Right lung (tissue), 10 donors: ENCODE data around the gene ASIC3. TPM values are rescaled to one million over a fixed set of nuclear protein-coding genes. Genes with fewer than 3 reads are reported as not detected.
"Not testable (repeated sequence)": the region's sequence is repeated elsewhere in the genome, so short reads cannot be mapped to it uniquely, and the experiment has no call there.

Experiments used
- DNase-seq, 2 donors: peaks; one replicate each; pipeline ENCODE4 v3.0.0-alpha.2; 2013
- long read RNA-seq, 8 donors: transcript quantifications; one replicate each; lab custom pipeline, GENCODE V29; 2026
- polyA plus RNA-seq, 5 donors: library from polyadenylated mRNA; unstranded; fragments of 120-200 nt; gene quantifications; one replicate each; pipeline versions ENCODE4 v1.2.1 to v1.2.3, GENCODE V29; 2013; ENCODE audit warnings: inconsistent platforms in 1 of 5, low replicate concordance in 1 of 5; ENCODE audit not compliant: insufficient read length in 5 of 5, insufficient read depth in 1 of 5

ASIC3 gene
- polyA plus RNA-seq: 1 to 10 TPM; 2.2 to 7.0 (median 4.5) TPM
- long read RNA-seq, donor 1: 0 reads
- long read RNA-seq, donor 2: 0 reads
- long read RNA-seq, donor 3: 0 reads
- long read RNA-seq, donor 4: 0 reads
- long read RNA-seq, donor 5: 0 reads
- long read RNA-seq, donor 6: 0 reads
- long read RNA-seq, donor 7, partial matches to known transcripts: 0 of 1 reads
- long read RNA-seq, donor 7, other reads (novel, unspliced or antisense): 0 of 1 reads
- long read RNA-seq, donor 8: 0 reads

DNA sequence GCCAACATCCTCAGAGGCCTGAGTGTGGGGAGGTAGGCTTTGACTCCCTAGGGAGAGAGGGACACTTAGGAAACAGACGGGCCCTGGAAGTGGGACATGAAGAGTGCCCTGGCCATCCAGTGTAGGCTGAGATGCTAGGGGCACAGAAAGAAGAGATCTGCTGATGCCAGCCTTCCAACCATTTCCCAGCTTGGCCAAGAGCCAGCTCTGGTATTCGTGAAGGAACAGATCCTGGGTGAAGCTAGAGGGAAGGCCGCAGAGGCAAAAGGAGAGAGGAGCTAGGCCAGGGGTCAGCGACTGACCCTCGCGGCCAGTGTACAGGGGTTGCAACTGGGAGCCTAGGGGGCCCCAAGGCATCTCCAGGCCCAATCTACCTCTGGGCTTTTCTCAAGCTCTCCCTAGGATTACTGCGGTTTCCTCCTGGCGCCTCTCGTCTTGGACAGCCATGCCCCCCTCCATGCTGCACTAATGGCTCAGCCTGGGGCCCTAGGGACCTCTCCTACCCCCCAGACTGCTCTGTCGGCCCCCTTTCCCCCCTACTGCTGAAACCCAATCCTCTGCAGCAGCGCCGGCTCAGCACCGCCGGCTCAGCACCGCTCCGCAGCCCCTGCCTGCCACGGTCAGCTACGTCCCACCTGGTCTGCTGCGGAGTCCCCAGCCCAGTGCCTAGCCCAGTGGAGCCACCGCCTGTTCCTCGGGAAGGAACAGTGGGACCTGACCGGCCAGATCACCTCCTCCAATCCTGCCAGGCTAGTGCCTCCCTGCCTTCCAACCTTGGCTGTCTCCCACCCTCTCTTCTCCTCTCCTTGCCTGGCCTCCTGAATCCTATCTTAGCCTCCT, at the start of gene ASIC3:
Gene ASIC3 (plus strand): TSS at position 556 of the 840 bp plus-strand sequence. CDS start 355 bp downstream, outside the sequence.
- DNase-seq: no peak

DNA sequence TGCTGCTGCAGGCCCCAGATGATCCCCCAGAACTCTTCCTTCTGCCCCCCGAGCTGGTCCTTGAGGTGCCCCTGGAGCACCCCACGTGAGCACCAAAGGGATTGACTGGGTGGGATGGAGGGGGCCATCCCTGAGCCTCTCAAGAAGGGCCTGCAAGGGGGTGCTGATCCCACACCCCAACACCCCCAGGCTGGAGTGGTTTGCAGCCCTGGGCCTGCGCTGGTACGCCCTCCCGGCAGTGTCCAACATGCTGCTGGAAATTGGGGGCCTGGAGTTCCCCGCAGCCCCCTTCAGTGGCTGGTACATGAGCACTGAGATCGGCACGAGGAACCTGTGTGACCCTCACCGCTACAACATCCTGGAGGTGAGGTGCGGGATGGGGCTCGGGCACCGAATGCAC, 49.3 kb upstream of the ASIC3 start:
- no peak for DNase-seq

DNA sequence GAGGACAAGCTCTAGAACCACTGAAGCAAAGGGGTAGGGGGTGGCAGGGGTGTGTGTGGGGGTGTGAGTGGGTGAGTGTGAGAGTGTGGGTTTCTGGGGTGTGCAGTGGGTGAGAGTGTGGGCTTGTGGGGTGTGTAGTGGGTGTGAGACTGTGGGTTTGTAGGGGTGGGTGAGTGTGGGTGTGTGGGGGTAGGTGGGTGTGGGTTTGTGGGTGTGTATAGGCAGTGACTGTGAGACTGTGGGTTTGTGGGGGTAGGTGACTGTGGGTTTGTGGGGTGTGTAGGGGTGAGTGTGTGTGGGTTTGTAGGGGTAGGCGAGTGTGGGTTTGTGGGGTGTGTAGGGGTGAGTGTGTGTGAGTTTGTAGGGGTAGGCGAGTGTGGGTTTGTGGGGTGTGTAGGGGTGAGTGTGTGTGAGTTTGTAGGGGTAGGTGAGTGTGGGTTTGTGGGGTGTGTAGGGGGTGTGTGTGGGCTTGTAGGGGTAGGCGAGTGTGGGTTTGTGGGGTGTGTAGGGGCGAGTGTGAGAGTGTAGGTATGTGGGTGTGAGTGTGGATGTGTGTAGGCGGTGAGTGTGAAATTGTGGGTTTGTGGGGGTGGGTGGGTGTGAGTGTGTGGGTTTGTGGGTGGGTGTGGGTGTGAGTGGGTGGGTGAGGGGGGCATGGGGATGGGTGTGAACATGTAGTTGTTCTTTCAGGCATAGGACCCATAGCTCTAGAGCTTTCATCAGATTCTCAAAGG, 48.7 kb upstream of the ASIC3 start:
- no peak for DNase-seq

DNA sequence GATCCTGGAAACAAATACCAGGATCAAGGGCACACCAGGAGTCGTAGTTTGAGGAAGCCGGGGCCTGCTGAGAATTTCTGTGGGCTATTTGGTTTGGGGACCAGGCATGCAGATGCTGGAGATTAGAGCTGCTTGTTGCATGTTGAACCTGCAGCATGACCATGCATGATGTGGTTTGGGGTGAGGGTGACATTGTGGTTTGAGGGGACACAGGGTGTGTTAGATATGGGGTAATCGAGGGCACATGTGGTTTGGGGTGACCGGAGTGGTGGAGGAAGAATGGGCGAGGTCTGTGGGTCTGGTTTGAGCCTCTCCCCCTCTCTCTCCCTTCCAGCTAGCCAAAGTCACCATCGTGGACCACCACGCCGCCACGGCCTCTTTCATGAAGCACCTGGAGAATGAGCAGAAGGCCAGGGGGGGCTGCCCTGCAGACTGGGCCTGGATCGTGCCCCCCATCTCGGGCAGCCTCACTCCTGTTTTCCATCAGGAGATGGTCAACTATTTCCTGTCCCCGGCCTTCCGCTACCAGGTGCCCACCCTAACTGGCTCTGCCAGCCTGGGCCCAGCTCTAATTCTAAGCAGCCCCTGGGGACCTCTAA, 47.3 kb upstream of the ASIC3 start:
- no peak for DNase-seq

DNA sequence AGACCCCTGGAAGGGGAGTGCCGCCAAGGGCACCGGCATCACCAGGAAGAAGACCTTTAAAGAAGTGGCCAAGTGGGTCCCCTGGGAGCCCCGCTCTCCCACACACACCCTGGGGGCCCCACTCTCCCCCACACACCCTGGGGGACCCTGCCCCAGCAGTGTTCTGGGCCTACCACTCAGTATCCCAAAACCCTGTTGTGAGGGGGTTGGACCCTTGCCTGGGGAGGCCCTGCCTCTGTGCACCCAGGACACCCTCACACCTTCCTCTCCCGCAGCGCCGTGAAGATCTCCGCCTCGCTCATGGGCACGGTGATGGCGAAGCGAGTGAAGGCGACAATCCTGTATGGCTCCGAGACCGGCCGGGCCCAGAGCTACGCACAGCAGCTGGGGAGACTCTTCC, 46.8 kb upstream of the ASIC3 start:
- DNase-seq: no peak

DNA sequence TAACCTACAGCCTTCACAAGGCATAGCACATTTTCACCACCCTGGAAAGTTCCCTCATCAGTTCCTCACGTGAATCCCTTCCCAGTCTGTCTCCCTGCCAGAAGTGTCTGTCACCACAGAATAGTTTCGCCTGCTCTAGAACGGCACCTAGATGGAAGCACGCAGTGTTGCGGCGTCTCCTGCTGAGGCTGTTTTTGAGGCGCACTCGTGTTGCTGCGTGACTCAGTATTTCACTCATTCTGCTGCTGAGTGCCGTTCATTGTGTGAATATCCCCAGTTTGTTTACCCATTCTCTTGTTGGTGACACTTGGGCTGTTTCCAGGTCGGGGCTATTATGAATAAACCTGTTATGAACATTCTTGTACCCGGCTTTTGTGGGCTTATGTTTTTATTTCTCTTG, 44.8 kb upstream of the ASIC3 start:
- no peak for DNase-seq

DNA sequence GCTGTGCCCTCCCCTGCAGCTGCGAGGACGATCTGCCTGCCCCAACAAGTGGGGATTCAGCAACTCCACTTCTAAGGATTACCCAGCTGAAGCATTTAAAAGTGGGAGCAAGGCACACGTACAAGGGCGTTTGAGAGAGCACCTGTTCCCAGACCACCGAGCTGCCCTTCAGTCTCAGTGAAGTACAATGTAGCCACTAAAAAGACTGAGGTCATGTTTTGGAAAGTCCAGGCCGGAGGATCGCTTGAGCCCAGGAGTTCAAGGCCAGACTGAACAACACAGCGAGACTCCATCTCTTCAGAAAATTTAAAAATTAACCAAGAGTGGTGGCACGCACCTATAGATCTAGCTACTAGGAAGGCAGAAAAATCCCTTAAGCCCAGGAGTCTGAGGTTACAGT, 42.8 kb upstream of the ASIC3 start:
- DNase-seq: no peak

DNA sequence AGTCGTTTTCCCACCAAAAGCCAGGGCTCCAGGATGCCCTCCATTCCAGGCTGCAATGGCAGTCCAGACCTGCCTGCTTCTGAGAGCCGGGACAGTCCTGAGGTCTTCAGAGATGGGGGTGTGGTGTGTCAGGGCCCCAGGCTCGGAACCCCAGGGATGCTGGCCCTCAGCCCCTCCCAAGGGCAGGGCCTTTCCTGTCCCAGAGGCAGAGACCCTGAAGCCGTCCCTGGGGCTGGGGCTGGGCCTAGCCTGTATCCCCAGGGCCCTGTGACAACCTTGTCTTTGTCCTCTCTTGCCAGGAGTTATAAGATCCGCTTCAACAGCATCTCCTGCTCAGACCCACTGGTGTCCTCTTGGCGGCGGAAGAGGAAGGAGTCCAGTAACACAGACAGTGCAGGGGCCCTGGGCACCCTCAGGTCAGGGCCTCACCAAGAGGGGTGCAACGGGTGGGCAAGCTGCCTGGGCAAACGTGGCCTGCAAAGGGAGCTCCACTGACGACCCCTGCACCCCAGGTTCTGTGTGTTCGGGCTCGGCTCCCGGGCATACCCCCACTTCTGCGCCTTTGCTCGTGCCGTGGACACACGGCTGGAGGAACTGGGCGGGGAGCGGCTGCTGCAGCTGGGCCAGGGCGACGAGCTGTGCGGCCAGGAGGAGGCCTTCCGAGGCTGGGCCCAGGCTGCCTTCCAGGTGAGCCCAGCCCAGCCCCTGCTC, 41.6 kb upstream of the ASIC3 start:
- no peak for DNase-seq

DNA sequence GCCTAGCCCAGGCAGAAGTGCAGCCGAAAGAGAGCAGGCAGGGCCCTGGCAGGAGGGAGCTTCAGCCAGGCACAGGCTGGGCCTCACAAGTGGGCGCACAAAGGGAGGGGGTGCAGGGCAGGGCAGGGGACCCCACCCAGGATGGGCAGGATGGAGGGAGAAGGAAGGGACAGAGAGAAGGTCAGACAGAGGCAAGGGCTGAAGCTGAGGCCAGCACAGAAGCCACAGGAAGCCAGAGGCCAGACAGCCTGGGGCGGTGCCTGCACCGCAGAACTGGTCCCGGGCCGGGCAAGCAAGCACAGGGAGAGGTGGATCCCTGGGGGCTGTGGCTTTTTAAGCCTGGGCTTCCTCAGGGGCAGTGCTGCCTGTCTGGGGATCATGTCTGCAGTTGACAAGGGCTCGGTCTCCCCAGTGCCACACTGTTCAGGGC, 40.8 kb upstream of the ASIC3 start:
- no peak for DNase-seq

DNA sequence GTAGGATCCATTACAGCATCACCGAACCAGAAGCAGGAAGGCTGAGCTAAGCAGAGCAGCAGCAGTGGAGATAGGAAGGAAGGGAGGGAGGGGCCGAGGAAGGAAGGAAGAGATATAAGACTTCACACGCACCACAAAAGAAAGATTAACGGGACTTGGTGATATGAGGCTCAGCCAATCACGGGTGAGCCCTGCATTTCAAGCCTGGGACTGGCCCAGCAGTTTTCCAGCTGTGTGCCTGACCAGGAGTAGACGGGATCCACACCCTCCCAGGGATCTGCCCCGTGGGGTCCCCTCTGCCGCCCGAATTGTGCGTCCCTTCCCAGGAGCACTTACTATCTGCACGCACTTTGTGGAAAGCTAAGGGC, 40.2 kb upstream of the ASIC3 start:
- DNase-seq: no peak

DNA sequence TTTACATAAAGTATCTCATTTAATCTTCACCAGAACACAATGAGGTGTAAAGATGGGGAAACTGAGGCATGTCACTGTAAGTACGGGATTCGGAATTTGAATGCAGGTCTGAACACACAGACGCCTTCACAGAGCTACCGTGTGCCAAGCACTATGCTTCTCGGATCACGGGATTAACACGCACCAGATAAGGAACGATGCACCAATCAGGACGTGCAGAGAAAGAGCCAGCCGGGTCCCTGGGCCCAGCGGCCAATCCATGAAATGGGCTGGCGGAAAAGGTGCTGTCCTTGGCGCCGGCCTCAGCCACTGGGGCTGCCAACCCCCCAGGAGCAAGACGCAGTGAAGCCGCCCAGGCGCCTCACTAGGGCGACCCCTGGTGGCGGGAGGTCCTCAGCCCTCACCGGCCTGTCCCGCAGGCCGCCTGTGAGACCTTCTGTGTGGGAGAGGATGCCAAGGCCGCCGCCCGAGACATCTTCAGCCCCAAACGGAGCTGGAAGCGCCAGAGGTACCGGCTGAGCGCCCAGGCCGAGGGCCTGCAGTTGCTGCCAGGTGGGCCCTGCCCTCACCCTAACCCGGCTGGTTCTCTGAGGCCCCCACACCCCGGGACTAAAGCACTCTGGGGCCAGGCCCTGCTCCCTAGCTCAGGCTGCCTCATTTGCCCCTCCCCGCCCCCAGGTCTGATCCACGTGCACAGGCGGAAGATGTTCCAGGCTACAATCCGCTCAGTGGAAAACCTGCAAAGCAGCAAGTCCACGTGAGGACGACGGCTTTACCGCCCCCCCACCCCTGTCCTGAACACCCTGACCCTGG, 39.6 kb upstream of the ASIC3 start:
- no peak for DNase-seq

DNA sequence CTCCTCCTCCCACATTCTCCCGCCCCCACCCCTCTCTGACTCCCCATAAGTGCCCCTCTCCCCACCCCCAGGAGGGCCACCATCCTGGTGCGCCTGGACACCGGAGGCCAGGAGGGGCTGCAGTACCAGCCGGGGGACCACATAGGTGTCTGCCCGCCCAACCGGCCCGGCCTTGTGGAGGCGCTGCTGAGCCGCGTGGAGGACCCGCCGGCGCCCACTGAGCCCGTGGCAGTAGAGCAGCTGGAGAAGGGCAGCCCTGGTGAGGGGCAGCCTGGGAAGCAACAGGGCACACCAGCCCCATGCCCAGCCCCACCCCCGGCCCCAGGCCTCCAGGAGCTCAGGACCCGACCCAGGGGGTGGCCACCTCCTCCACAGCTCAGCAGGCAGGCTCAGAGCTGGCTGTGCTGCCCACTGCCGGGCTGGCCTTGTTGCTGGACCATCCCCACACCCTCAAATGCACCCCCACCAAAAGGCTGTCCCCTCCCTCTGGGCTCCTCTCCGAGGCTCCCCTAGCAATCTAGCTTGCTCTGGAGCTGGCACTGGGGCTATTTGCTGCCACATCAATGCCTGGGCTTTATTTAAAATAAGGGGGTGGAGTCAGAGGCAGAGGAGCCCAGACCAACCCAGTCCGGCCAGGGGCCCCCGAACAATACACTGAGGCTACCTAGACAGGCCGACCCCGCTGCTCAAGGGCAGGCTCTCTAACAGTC, 38.8 kb upstream of the ASIC3 start:
- DNase-seq: no peak

DNA sequence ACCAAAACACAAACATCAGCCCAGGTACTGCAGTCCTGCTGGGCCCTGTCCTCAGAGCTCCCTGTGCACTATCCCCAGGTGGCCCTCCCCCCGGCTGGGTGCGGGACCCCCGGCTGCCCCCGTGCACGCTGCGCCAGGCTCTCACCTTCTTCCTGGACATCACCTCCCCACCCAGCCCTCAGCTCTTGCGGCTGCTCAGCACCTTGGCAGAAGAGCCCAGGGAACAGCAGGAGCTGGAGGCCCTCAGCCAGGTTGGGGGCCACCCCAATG, 38.4 kb upstream of the ASIC3 start:
- DNase-seq: no peak

DNA sequence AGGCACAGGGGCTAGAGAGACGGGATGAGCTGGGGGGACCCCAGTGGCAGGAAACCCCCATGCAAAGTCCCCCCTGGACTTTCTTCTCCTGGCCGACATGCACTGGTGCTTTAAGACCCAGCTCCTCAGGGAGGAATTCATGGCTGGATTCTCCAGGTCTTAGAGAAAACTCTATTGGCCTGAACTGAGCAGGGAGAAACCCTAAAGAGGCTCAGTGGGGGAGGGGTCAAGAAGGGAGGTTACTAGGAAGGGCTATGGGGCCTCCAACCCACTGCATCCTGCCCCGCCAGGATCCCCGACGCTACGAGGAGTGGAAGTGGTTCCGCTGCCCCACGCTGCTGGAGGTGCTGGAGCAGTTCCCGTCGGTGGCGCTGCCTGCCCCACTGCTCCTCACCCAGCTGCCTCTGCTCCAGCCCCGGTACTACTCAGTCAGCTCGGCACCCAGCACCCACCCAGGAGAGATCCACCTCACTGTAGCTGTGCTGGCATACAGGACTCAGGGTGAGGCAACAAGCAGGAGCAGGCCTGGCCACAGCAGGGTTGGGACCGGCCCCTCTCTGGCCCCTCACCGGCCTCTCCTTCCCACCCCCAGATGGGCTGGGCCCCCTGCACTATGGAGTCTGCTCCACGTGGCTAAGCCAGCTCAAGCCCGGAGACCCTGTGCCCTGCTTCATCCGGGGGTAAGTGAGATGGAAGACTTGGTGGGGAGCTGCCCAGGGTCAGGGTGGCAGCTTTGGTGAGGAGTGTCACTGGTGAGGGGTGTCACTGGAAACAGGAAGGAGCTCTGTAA, 37.8 kb upstream of the ASIC3 start:
- DNase-seq: no peak

DNA sequence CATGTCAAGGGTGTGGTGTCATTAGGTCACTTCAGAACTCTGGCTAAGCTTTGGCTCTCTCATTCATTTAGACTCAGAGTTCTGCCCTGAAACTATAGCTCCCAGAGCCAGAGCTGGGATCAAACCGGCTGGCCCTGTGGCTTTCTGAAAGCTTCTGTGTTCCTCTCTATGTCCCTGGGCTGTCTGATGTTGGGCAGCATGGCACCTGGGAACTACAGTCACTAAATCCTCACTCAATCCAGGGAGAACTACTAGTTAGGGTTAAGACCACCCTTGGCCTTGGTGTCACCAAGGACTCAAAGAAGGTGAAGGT, 37.3 kb upstream of the ASIC3 start:
- DNase-seq: no peak

DNA sequence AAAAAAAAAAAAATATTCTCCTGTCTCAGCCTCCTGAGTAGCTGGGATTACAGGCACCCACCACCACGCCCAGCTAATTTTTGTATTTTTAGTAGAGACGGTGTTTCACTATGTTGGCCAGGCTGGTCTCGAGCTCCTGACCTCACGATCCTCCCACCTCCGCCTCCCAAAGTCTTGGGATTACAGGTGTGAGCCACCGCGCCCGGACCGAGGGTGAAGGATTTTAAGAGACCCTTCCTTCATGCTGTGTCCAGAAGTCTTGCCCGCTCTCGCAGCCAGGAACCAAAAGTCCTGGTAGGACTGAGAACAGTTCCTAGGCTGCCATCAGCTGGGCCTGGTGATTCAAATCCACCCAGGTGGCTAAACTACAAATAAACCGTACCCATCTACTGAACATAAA, 36.7 kb upstream of the ASIC3 start:
- not testable (repeated sequence) for DNase-seq

DNA sequence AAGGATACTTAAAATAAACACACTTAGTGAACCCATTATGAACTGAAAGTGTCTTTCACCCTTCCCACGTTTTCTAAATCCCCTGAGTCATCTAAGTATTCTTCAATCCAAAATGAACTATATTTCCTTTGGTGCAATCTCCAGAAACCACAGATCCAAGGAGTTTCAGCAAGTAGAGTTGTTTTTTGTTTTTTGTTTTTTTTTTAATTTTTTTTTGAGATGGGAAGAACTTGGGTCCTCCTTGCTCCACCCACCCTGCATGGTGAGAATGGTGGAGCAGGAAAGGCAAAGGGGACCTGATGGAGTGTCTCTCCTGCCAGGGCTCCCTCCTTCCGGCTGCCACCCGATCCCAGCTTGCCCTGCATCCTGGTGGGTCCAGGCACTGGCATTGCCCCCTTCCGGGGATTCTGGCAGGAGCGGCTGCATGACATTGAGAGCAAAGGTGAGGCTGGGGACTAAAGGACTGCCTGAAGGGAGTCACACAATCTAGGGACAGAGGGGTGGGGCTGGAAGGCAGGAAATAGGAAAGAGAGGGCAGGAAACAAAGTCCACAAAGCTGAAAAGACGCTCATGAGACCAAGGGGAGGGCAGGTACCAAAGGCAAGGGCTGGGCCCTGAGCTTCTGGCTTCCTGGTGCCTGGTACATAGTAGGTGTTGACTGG, 36.2 kb upstream of the ASIC3 start:
- no peak for DNase-seq

DNA sequence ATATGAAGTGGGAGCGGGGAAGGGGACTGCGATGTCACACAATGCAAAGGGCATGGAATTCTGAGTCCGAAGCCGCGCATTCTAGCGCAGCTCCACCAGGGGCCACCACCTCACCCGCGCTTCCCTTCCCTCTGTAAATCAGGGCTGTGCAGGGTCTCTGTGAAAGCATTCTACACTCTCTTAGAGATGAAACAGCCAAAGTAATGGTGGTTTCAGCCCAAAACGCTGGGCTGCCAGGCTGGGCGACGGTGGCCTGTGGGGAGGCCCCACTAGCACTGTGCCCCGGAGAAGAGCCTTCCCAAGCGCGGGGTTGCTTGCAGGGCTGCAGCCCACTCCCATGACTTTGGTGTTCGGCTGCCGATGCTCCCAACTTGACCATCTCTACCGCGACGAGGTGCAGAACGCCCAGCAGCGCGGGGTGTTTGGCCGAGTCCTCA, 35.4 kb upstream of the ASIC3 start:
- DNase-seq: no peak

DNA sequence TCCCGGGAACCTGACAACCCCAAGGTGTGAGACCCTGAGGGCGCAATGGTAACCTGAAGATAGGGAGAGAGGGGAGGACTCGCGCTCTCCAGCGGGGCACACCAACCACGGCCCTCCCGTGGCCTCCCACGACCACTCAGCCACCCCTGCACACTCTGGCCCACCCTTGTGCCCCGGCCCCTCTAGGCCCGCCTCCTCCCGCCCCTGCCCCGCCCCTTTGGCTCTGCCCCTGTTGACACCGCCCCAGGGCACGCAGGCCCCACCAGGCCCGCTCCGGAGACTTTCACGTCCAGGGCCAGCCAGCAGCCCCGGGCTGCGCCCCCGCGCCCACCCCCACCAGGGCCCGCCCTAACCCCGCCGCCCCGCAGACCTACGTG, 35.0 kb upstream of the ASIC3 start:
- no peak for DNase-seq
